SK-N-MC (cell line): ENCODE data around the gene KISS1.

Experiments
- EZH2 ChIP-seq: fragments of 200-600 bp; sonication (generic); IDR thresholded peaks from one replicate; pipeline ENCODE4 v1.6.1; 2017; ENCODE audit warnings: antibody characterized with exemption
- POLR2AphosphoS5 ChIP-seq: IDR thresholded peaks from 2 replicates; pipeline ENCODE4 v1.6.1; 2012; ENCODE audit warnings: mild to moderate bottlenecking, low read depth, low read length, borderline replicate concordance

DNA sequence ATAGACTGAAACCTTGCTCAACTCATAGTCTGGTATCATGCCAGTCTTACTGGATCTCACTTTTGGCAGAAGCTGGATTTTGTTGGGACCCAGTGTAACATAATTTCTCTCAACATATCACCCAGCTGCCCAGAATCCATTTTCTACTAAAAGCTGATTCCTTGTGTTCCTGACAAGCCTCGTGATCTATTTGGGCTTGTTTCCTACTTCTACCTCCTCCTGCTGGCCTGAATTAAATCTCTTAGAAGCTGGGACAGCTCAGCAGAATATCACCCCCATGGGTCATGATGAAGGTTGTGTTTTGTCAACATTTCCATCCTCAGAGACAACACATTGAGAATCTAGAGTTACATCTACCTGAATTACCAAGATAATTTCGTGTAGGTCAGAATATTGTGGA lies 9.8 kb upstream of the KISS1 start:
- TF ChIP-seq POLR2AphosphoS5 (no peak), EZH2 (no peak)
